Frontal cortex (tissue), 4 donors: Measurements from ENCODE around the gene SPOCK2. TPM values are rescaled to one million over a fixed set of nuclear protein-coding genes. Genes with fewer than 3 reads are reported as not detected.
"Not testable (repeated sequence)": the region's sequence is repeated elsewhere in the genome, so short reads cannot be mapped to it uniquely, and the experiment has no call there.

Source experiments
- DNase-seq, 2 donors: peaks; one replicate each; pipeline ENCODE4 v3.0.0; 2012; ENCODE audit warnings: low spot score in 2 of 2
- FAIRE-seq: peaks from 2 replicates; lab custom pipeline; 2012; peaks lifted over from hg19 to GRCh38; lab: Jason Lieb, UNC
- total RNA-seq: library from RNA; depleted of rRNA; stranded (reverse); fragments of >200 nt; gene quantifications from one replicate; pipeline ENCODE4 v1.2.3, GENCODE V29; 2014
- donor health status: control.
- donor health status: control.
- donor health status: control.

The SPOCK2 gene
- total RNA-seq = 26.9 TPM

DNA sequence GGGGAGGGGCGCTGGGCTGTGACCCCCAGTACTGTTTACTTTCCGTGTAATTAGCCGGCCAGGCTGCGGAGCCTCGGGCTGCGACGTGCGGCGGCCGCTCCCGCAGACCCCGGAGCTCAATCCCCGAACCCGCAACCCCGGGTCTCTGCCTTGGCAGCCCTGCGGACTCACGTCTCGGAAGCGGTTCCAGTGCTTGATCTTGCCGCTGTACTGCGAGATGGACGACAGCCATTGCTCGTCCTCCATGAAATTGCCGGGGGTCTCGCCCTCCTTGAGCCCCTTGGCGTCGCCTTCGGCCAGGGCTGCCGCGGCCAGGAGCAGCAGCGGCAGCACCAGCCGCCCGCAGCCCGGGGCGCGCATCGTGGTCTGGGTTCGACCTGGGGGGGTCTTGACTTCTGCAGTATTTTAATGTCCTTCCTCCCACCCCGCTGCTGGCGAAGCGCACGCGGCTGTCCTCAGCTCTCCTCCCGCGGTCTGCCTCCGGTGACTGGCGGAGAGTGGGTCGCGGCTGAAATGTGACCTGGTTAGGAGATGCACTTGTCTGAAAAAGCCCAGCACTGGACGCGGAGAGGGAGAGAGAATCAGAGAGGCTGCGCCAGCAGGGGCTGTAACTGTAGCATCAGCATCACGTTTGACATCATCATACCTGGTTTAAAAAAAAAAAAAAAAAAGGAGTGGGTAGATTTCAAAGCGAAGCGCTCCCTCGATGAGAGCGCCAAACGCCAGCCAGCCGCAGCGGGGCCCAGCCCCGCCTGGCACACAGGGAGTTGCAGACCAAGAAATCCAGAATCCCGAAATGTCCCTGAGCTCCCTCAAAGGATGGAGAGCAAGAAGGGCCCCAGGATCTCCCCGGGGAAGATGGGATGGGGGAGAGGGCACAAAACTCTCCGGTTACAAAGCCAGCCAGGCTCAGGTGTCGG is at the start of gene SPOCK2:
TSS of gene SPOCK2 (minus strand) at position 583 of the 920 bp plus-strand sequence. CDS start at position 360, 223 bp downstream.
- DNase-seq (peak; percentile 57 to 72), FAIRE-seq (no peak)

DNA sequence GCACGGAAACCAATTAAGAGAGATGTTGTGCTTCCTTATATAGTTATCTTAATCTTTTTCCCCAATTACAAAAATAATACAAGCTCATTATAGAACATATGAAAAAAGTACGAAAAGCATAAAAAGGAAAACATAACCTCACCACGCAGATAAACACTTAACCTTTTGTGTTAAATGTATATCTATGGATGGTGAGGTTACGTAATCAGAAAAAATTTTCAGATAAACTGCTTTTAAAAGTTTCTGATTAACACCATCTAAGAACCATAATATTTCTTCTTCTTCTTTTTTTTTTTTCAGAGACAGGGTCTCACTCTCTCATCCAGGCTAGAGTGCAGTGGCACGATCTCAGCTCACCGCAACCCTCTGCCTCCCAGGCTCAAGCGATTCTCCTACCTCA is 49.2 kb upstream of the SPOCK2 start:
- DNase-seq (no peak), FAIRE-seq (no peak)

DNA sequence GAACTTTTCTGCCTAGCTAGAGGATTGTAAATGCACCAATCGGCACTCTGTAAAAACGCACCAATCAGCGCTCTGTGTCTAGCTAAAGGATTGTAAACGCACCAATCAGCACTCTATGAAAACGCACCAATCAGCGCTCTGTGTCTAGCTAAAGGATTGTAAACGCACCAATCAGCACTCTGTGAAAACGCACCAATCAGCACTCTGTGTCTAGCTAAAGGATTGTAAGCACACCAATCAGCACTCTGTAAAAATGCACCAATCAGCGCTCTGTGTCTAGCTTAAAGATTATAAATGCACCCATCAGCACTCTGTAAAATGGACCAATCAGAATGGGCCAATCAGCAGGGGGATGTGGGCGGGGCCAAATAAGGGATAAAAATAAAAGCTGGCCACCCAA is 47.9 kb upstream of the SPOCK2 start:
- not testable (repeated sequence) for FAIRE-seq, DNase-seq

GRCh38 chr10:72134785-72135767 is 46.7 kb upstream of the SPOCK2 start:
- FAIRE-seq (no peak), DNase-seq (no peak)

DNA sequence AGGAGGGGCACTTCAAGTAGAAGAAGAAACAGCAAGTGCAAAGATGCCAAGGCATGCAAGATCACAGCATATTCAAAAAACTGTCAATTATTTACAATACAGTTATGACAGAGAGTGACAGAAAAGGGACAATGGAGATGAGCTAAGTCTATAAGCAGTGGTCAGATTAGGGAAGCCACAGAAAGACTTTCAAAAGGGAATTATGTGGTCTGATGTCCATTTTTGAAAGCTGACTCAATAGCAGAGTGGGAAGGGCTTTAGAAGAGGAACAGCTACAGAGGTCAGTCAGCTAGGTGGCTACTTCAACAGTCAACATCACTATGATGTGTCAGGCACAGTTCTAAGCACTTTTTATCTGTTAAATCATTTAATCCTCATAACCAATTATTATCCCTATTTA is 45.2 kb upstream of the SPOCK2 start:
- FAIRE-seq (no peak), DNase-seq (no peak)

- FAIRE-seq (no peak), DNase-seq (no peak)
Observed at GRCh38 chr10:72132854-72133253, 44.5 kb upstream of the SPOCK2 start.

DNA sequence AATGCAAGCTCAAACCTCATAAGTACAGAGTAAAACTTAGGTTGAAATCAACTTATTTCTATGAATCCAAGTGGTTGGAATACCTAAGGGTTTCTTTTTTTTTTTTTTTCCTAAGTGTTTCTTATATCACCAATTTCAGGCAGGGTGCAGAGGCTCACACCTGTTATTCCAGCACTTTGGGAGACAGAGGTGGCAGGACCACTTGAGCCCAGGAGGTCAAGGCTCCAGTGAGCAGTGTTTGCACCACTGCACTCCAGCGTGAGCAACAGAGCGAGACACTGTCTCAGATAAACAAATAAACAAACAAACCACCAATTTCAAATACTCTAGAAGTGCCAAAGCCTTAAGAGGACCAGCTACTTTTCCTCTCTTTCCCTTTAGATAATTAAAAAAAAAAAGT is 39.2 kb upstream of the SPOCK2 start:
- no peak for FAIRE-seq

DNA sequence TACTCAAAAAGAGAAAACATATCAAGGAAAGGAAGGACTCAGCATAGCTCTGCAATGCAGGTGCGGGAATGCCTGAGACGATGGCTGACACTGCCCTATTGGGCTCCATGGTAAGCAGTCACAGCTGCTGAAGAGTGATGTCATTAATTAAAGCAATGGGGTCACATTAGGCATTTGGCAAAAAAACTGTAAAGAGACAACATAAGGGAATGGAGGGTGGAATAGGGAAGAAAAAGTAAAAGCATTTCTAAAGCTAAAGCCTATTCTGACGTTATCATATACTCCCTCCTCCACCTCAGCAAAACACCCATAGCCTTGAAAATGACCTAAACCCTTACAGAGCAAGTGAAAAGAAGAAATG is 38.5 kb upstream of the SPOCK2 start:
- no peak for DNase-seq
- no peak for FAIRE-seq

More for the DNA sequence above, 39.2 kb upstream of the SPOCK2 start:
- DNase-seq = no peak

DNA sequence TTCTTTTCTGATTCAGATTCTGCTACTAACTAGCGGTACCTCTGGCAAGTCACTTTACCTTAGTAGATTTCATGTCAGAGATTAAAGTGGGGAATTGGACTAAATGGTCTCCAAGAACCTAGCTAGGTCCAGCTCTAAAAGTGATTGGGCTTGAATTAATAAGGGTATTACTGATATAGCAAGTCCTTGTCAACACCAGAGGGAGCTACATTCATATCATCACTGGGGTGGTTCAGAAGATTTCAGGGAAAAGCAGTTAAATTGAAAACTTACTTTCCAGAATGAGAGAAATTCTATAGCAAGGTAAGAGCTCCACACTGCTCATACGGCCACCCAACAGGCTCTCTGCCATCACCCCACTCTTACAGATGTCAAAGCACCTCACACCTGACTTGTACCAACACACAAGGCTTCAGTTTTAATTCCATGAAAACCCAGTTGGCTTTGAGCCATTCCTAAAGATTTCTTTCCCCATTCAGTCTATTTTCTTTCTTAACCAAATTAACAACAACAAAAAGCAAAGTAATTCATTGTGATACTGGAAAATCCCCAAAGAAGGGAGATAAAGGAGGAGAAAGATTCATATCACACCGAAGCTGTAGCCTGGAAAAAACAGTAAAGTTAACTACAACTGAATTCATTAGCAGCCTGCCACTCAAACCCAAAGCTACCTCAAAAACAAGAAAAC is 38.0 kb upstream of the SPOCK2 start:
- FAIRE-seq = no peak

GRCh38 chr10:72124989-72125388 is 36.6 kb upstream of the SPOCK2 start:
- DNase-seq (no peak), FAIRE-seq (no peak)

More for the DNA sequence above, 38.0 kb upstream of the SPOCK2 start:
- no peak for DNase-seq

- FAIRE-seq (no peak), DNase-seq (no peak)
Observed at GRCh38 chr10:72124381-72124780, 36.0 kb upstream of the SPOCK2 start.

DNA sequence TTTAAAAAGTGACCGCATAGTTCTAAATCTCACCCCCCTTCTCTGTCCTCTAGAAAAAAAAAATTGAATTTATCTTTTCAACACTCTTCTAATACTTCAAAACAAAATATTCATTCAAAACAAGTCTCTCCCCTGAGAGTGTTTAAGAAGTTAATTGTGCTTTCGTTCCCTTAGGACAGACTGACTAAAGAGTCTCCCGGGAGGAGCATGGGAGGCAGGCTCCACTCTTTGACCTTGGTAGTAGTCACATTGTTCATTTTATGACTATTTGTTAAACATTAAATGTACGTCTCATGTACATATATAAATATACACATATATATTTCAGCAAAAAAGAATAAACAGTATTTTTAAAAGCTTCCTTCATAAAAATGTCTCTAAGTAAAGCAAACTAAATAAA is 35.3 kb upstream of the SPOCK2 start:
- DNase-seq = no peak
- FAIRE-seq = no peak

DNA sequence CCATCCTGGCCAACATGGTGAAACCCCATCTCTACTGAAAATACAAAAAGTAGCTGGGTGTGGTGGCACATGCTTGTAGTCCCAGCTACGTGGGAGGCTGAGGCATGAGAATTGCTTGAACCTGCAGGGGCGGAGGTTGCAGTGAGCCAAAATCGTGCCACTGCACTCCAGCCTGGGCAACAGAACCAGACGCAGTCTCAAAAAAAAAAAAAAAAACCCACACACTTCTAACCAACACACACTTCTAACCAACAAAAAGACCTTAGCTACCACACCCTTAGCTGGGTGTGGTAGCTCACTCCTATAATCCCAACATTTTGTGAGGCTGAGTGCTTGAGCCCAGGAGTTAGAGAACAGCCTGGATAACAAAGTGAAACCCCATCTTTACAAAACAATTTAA is 33.9 kb upstream of the SPOCK2 start:
- FAIRE-seq (no peak), DNase-seq (no peak)

DNA sequence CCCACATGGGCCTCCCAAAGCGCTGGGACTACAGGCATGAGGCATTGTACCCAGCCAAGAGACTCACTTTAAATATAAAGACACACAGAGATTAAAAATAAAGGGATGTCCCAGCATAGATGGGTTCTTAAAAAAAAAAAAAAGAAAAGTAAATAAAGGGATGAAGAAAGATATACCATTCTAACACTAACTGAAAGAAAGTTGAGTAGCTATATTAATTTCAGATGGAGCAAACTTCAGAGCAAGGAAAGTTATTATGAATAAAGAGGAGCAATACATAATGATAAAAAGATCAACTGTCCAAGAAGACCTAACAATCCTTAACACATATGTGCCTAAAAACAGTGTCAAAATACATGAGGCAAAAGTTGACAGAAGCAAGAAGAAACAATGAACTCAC is 33.0 kb upstream of the SPOCK2 start:
- DNase-seq (no peak), FAIRE-seq (no peak)

DNA sequence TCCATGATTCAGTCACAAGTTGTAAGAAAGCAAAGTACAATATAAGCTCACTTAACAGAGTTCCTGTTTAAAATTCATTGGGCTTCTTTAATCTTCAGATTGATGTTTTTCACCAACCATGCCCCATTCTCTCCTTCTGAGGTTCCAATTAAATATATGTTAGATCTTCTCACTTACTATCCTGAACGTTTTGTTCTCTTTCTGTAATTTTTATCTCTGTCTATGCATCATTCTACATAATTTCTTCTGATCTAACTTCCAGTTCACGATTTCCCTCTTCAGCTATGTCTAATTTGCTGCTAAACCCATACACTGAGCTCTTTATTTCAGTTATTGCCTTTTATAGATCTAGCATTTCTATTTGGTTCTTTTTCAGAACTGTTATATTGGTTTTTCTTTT is 28.0 kb upstream of the SPOCK2 start:
- FAIRE-seq (no peak), DNase-seq (no peak)

DNA sequence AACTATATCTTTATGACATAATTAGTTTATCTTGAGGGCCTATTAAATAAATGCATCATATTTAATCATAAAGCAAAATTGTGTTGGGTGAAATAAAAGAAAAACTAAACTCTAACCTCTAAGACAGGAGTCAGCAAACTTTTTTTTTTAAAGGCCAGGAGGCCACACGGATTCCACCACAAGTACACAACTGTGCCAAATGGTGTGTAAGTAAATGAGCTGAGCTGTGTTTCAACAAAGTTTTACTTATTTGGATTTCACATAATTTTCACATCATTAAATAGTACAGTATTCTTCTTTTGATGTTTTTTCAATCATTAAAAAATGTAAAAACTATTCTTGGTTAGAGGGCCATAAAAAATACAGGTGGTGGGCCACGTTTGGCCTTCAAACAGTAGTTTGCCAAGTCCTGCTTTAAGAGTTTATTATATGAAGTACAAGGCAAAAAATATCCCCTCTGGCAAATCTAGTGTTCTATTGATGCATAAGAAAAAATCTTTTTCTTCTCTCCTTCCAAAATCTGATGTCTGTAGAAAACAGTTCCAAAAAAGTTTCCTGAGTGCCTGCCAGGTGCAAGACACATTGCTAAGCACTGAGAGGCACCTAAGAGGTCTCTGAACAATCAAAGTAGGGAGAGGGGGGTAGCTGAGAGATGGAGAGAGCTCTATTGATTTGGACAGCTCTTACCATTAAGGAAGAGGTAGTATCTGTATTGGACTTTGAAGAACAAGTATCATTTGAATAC is 26.5 kb upstream of the SPOCK2 start:
- DNase-seq = no peak
- no peak for FAIRE-seq

GRCh38 chr10:72110673-72111401 is 22.5 kb upstream of the SPOCK2 start:
- FAIRE-seq = no peak
- DNase-seq = no peak

GRCh38 chr10:72109636-72110157 is 21.3 kb upstream of the SPOCK2 start:
- no peak for DNase-seq
- no peak for FAIRE-seq
